Neural progenitor cell (in vitro differentiated cells): ENCODE results near the gene LRRC49. TPM values are rescaled to one million over a fixed set of nuclear protein-coding genes. Genes with fewer than 3 reads are reported as not detected.
"Not testable (repeated sequence)": the region's sequence is repeated elsewhere in the genome, so short reads cannot be mapped to it uniquely, and the experiment has no call there.

Experiments used
- DNase-seq: peaks from one replicate; pipeline ENCODE4 v3.0.0-alpha.2; 2016; ENCODE audit warnings: low spot score
- H2AFZ ChIP-seq: fragments of 200-600 bp; sonication (generic); replicated peaks from 2 replicates; pipeline ENCODE4 v1.6.1; 2016; ENCODE audit warnings: antibody characterized with exemption
- H3F3A ChIP-seq: fragments of 200-600 bp; sonication (generic); 2 replicates; pipeline ENCODE4 v1.6.1; 2016; ENCODE audit warnings: antibody characterized with exemption, low read depth
- H3K27ac ChIP-seq: fragments of 200-600 bp; sonication (generic); 2 replicates; pipeline ENCODE4 v1.5.1; 2016; ENCODE audit warnings: mild to moderate bottlenecking
- H3K27me3 ChIP-seq: fragments of 200-600 bp; sonication (generic); 2 replicates; pipeline ENCODE4 v1.6.1; 2016; ENCODE audit warnings: mild to moderate bottlenecking, moderate library complexity
- H3K36me3 ChIP-seq: fragments of 200-600 bp; sonication (generic); 2 replicates; pipeline ENCODE4 v1.5.1; 2016
- H3K4me1 ChIP-seq: fragments of 200-600 bp; sonication (generic); 2 replicates; pipeline ENCODE4 v1.6.1; 2016; ENCODE audit warnings: mixed run types
- H3K4me2 ChIP-seq: fragments of 200-600 bp; sonication (generic); 2 replicates; pipeline ENCODE4 v1.6.1; 2016
- H3K4me3 ChIP-seq: fragments of 200-600 bp; sonication (generic); 2 replicates; pipeline ENCODE4 v1.5.1; 2016
- H3K79me2 ChIP-seq: fragments of 200-600 bp; sonication (generic); 2 replicates; pipeline ENCODE4 v1.6.1; 2016; ENCODE audit warnings: low read depth
- H3K9ac ChIP-seq: fragments of 200-600 bp; sonication (generic); 2 replicates; pipeline ENCODE4 v1.6.1; 2016
- H3K9me3 ChIP-seq: fragments of 200-600 bp; sonication (generic); 2 replicates; pipeline ENCODE4 v1.5.1; 2016; ENCODE audit warnings: low read depth
- H4K20me1 ChIP-seq: fragments of 200-600 bp; sonication (generic); 2 replicates; pipeline ENCODE4 v1.6.1; 2016; ENCODE audit warnings: low read depth
- H3K27ac Mint-ChIP-seq: 3 replicates; pipeline ENCODE4 v1.8.0; 2021; ENCODE audit warnings: mixed read lengths
- H3K27me3 Mint-ChIP-seq: 2 replicates; pipeline ENCODE4 v1.8.0; 2022; ENCODE audit warnings: low read depth, mild to moderate bottlenecking, inconsistent platforms, moderate library complexity, mixed read lengths; ENCODE audit not compliant: insufficient read depth
- H3K36me3 Mint-ChIP-seq: 3 replicates; pipeline ENCODE4 v1.8.0; 2021; ENCODE audit warnings: mixed read lengths
- H3K4me1 Mint-ChIP-seq: 3 replicates; pipeline ENCODE4 v1.8.0; 2021; ENCODE audit warnings: mixed read lengths
- H3K4me3 Mint-ChIP-seq: 3 replicates; pipeline ENCODE4 v1.8.0; 2021; ENCODE audit warnings: mild to moderate bottlenecking, moderate library complexity, mixed read lengths
- H3K9me3 Mint-ChIP-seq: 3 replicates; pipeline ENCODE4 v1.8.0; 2020; ENCODE audit warnings: mixed read lengths
- CTCF ChIP-seq: fragments of 200-600 bp; sonication (generic); IDR thresholded peaks from 2 replicates; pipeline ENCODE4 v1.5.1; 2017; ENCODE audit warnings: antibody characterized with exemption, mild to moderate bottlenecking
- EZH2 ChIP-seq: fragments of 200-600 bp; sonication (generic); IDR thresholded peaks from 2 replicates; pipeline ENCODE4 v1.6.1; 2017; ENCODE audit warnings: antibody characterized with exemption, mild to moderate bottlenecking, moderate library complexity
- EZH2phosphoT487 ChIP-seq: fragments of 200-600 bp; sonication (generic); IDR thresholded peaks from 2 replicates; pipeline ENCODE4 v1.6.1; 2017; ENCODE audit warnings: antibody characterized with exemption
- total RNA-seq: library from RNA; depleted of rRNA; stranded (reverse); fragments of >200 nt; gene quantifications from 2 replicates; pipeline ENCODE4 v1.2.3, GENCODE V29; 2015; ENCODE audit warnings: low replicate concordance

Gene LRRC49
- total RNA-seq, 1 donor from 2014 or later = 62.4 TPM

GRCh38 chr15:70856884-70857561, 35.6 kb upstream of the LRRC49 start:
- no peak overlapping the region for H3K27ac Mint-ChIP-seq
- Histone ChIP-seq H3K79me2 (no peaks in the 10 kb centered on the region), H3K4me2 (no peak overlapping the region), H3K9me3 (no peaks in the 10 kb centered on the region), H3K27ac (no peak overlapping the region), H3F3A (peaks cover 13% of the 10 kb centered on the region), H3K36me3 (no peaks in the 10 kb centered on the region), H3K4me1 (no peaks in the 10 kb centered on the region), H4K20me1 (peaks cover 10% of the 10 kb centered on the region), H3K4me3 (no peak overlapping the region), H3K9ac (no peak overlapping the region), H2AFZ (no peak overlapping the region), H3K27me3 (peaks cover 18% of the 10 kb centered on the region)
- no peak for DNase-seq
- H3K36me3 Mint-ChIP-seq = no peaks in the 10 kb centered on the region
- H3K4me3 Mint-ChIP-seq = no peak overlapping the region
- H3K27me3 Mint-ChIP-seq = peaks cover 13% of the 10 kb centered on the region
- H3K4me1 Mint-ChIP-seq = peaks cover 16% of the 10 kb centered on the region
- H3K9me3 Mint-ChIP-seq = peaks cover 3% of the 10 kb centered on the region
- TF ChIP-seq EZH2 = no peak
- TF ChIP-seq CTCF = no peak
- no peak for TF ChIP-seq EZH2phosphoT487

GRCh38 chr15:70857562-70858285, 34.9 kb upstream of the LRRC49 start:
- Histone ChIP-seq H3K27ac (no peak overlapping the region), H3K36me3 (no peaks in the 10 kb centered on the region), H3K4me2 (no peak overlapping the region), H2AFZ (no peak overlapping the region), H3K4me3 (no peak overlapping the region), H3K27me3 (peaks cover 18% of the 10 kb centered on the region), H3F3A (peaks cover 9% of the 10 kb centered on the region), H4K20me1 (peaks cover 3% of the 10 kb centered on the region), H3K79me2 (no peaks in the 10 kb centered on the region), H3K9ac (no peak overlapping the region), H3K4me1 (no peaks in the 10 kb centered on the region), H3K9me3 (no peaks in the 10 kb centered on the region)
- no peak for DNase-seq
- H3K9me3 Mint-ChIP-seq = peaks cover 3% of the 10 kb centered on the region
- no peak overlapping the region for H3K27ac Mint-ChIP-seq
- H3K4me1 Mint-ChIP-seq = peaks cover 12% of the 10 kb centered on the region
- TF ChIP-seq EZH2 (no peak), CTCF (no peak), EZH2phosphoT487 (no peak)
- H3K36me3 Mint-ChIP-seq = no peaks in the 10 kb centered on the region
- H3K4me3 Mint-ChIP-seq = no peak overlapping the region
- peaks cover 13% of the 10 kb centered on the region for H3K27me3 Mint-ChIP-seq

- H3K9me3 Mint-ChIP-seq, H3K4me3 ChIP-seq, H4K20me1 ChIP-seq, H3K9me3 ChIP-seq, H3K36me3 Mint-ChIP-seq, H3K4me1 ChIP-seq, DNase-seq, H3K27ac Mint-ChIP-seq, H3K79me2 ChIP-seq, H3K4me2 ChIP-seq, H3K4me1 Mint-ChIP-seq, H2AFZ ChIP-seq, H3F3A ChIP-seq, H3K36me3 ChIP-seq, H3K4me3 Mint-ChIP-seq, H3K9ac ChIP-seq, H3K27ac ChIP-seq: not testable (repeated sequence)
- peaks cover 18% of the 10 kb centered on the region for H3K27me3 ChIP-seq
- H3K27me3 Mint-ChIP-seq = peaks cover 11% of the 10 kb centered on the region
Measured at GRCh38 chr15:70858614-70859321, 33.9 kb upstream of the LRRC49 start.
